Activated naive CD4-positive, alpha-beta T cell treated with Interleukin-2 at 50 U/mL for 16 hours (primary cell): ENCODE data around the gene PRR35.
"Not testable (repeated sequence)": the region's sequence is repeated elsewhere in the genome, so short reads cannot be mapped to it uniquely, and the experiment has no call there.

Experiments used
- DNase-seq: peaks from one replicate; pipeline ENCODE4 v3.0.0-alpha.2; 2020

Gene PRR35

DNA sequence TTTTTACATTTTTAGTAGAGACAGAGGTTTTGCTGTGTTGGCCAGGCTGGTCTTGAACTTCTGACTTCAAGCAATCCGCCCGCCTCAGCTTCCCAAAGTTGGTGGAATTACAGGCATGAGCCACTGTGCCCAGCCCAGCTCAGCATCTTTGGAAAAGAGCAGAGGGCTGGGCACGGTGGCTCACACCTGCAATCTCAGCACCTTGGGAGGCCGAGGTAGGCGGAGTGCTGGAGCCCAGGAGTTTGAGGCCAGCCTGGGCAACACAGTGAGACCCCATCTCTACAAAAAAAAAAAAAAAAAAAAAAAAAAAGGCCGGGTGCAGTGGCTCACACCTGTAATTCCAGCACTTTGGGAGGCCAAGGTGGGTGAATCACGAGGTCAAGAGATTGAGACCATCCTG is 37.5 kb downstream of the PRR35 start:
- DNase-seq = not testable (repeated sequence)

DNA sequence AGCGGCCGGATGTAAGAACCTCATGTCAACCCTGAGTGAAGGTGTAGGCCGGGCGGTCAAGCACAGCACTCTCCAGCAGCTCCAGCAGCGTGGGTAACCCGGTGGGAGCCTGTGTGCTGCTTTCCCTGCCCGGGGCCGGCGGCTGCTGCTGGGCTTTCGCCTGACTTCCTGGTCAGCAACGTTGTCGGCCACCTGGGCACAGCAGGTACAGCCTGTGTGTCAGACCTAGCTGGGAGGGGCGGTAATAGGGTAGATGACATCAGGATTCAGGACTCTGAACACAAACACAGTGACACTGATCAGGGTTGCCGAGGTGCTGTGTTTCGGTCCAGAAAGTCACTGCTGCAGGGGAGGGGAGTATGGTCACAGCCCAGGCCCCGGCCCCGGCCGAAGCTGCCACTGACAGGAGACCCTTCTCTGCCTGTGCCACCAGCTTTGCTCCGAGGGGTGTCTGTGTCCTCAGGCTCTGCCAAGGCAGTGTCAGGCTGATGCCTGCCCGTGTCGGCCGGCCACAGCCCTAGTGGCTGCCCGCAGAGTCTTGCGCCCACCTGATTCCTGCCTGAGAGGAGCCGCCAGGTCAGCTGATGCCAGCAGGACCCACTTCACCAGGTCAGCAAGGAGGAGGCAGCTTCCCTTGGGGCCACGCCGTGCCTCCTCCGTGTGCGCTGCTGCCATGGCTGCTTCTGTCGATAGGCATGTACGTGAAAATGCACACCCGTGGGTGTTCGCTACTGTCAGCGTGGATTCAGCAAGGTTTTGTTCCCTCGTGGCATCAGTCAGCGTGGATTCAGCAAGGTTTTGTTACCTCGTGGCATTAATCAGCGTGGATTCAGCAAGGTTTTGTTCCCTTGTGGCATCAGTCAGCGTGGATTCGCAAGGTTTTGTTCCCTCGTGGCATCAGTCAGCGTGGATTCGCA is 38.9 kb downstream of the PRR35 start:
- DNase-seq = no peak

DNA sequence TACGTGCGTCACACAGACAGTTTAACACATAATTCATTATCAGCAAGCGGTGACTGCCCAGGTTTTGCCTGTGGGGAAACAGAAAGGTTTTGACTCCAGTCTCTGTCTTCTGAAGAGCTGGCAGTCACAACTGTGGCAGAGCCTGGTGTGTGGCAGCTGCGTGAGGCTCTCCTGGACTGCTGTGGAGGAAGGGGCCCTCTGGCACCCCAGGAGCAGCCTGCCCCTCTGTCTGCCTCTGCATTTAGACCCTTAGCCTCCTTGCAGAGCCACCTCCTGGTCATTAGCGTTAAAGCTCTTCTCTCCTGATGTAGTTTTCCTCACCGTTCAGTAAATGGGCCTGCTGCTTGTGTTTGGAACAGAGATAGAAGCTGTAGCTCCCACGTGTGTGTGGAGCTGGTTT is 40.6 kb downstream of the PRR35 start:
- no peak for DNase-seq

DNA sequence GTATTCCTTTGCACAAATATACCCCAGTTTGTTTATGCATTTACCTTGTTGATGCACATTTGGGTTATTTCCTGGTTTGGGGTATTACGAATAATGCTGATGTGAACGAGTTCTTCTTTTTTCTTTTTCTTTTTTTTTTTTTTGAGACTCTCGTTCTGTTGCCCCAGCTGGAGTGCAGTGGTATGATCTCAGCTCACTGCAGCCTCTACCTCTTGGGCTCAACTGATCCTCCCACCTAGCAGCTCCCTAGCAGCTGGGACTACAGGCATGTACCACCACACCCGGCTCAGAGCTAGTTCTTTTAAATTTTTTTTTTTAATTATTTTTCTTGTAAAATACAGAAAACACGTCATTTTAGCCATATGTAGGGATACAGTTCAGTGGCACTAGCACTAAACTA is 43.7 kb downstream of the PRR35 start:
- DNase-seq = no peak

DNA sequence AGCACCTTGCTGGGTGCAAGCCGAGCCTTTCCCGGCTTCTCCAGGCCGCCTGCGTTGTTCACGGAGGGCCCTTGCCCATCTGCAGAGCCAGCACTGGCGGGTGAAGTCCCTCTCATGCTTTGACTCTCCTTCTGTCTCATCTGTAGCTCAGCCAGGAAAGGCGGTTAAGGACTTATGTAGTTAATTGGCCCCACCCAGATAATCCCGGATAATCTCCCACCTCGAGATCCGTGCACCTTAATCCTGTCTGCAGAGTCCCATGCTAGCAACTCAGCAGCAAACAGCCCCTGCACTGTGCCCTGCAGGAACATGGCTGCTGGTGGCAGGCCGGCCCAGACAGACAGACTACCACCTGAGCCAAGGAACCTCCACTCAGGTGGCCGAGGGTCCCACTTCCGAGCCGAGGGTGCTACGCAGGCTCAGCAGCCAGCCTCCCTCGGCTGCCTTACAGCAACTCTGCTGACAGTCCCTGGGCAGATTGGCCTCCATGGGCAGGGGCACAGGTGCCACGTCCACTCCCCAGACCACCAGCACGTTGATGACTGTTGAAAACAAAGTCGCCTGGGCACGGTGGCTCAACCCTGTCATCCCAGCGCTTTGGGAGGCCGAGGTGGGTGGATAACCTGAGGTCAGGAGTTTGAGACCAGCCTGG is 46.6 kb downstream of the PRR35 start:
- DNase-seq = no peak

DNA sequence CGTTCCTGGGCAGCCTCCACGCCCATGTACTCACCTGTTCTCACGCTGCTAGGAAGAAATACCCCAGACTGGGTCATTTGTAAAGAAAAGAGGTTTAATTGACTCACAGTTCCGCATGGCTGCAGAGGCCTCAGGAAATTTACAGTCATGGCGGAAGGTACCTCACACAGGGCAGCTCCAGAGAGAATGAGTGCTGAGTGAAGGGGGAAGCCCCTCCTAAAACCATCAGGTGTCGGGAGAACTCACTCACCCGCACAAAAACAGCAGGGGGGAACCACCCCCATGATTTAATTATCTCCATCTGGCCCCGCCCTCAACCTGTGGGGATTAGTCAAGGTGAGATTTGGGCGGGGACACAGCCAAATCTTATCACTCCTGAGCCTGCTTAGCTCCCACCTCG is 47.8 kb downstream of the PRR35 start:
- peak; percentile 49 for DNase-seq

DNA sequence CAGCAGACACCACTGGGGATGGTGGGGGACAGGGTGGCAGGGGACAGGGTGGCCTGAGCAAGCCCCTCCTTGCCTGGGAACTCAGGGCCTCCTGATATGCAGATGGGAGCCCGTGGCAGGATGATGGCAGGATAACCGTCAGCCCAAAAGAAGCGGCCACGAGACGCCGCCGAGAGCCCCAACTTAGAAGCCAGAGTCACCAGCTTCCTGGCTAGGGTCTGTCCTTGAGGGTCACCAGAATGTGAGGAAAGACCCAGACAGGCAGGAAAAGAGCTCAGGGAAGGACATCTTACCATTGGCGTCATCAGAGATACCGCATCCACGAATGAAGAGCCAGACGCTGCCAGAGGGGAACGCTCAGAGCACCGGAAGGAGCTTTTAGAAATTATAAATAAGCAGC is 49.1 kb downstream of the PRR35 start:
- DNase-seq = no peak

DNA sequence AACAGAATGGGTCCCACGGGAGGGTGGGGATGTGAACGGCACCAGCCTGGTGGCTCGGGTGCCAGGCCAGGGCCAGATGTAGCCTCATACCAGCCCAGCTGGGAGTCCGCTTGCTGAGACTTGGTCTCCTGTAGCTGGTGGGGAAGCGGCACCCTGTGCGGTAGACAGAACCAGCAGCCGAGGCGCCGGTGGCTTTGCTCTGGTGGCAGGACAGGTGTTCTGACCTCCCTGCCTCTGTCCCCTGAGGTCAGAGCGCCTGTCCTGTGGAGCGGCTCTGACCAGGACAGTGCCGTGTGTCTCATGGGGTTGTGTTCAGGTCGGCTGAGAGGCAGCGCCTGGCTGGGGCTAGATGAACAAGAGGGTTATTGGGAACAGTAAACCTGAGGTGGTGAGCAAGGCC is 49.8 kb downstream of the PRR35 start:
- DNase-seq = no peak

DNA sequence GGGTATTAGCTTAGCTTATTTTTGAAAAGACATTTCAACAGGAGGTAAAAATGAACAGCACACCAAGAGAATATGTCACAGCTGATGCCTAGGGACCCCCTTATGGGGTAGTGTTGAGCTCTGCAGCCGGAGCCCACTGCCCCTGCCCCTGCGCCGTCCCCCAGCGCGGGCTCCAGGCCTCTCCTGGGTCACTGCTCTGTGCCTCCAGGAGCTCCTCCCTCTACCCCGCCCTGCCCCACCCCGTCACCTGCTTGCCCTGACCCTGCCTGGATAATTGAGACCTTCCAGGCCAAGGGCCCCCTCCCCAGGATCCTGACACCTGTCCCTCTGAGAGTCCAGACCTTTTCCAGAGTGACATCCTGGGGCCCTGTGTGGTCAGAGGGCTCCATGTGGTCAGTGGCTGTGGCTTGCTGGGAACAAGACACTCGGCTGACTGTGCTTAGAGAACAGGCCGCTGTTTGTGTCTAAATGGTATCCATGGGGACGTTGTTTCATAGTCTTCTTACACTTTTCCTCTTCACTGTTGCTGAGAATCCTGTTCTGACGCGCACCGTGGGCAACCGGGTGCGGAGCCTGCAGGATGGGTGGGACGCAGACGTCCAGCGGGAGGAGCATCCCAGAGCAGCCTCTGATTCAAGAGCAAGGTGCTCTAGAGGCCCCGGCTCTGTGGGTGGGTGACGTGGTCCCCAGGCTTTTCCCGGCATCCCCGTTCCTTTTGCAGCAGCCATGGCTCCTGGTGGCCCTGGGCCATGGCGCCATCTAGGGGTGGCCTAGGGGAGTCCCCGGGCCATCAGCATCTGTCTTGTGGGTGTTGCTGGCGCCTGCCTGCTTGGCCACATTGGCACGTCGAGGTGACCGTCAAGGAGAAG is 50.6 kb downstream of the PRR35 start:
- peak; percentile 69 for DNase-seq

DNA sequence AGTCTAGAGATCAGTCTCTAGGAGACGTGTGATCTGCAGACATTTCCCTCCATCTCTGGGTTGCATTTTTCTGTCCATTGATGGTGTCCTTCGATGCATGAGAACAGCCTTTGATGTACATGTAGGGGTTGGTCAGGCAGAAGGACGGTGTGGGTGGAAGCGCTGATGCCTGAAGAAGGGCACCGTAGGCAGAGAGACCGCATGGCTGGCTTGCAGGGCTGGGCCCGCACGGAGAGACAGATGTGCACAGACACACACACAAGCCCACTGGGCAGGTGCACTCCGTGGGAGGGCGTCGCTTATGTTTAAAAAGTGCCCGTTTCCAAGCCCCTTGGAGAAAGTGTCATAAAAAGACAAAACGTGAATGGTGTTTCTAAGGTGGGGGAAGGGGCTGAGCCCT is 54.9 kb downstream of the PRR35 start:
- no peak for DNase-seq
